Measurements from ENCODE around the gene DDB1. TPM values are rescaled to one million over a fixed set of nuclear protein-coding genes. Genes with fewer than 3 reads are reported as not detected.

DDB1 gene
- total RNA-seq, 1 donor from 2014 or later: 228 TPM

- H3K4me3 ChIP-seq (ENCODE audit: low read depth, low read length): no peak overlapping the region
- TF ChIP-seq CTCF (IDR thresholded peaks at IDR 0.05; ENCODE audit: insufficient read depth, low read length, severe bottlenecking): no peak
- FAIRE-seq (no peak), DNase-seq (ENCODE audit: low read depth) (no peak)
- H3K27me3 ChIP-seq (ENCODE audit: control insufficient read depth, insufficient read depth, low read length): no peaks in the 10 kb centered on the region
- H3K36me3 ChIP-seq (ENCODE audit: control insufficient read depth, insufficient read depth, low read length): peaks cover 15% of the 10 kb centered on the region
These were observed 5.0 kb upstream of the DDB1 start for GRCh38 chr11:61337706-61338470.

- Histone ChIP-seq H3K27me3 (ENCODE audit: control insufficient read depth, insufficient read depth, low read length) (no peaks in the 10 kb centered on the region), H3K4me3 (ENCODE audit: low read depth, low read length) (no peak overlapping the region), H3K36me3 (ENCODE audit: control insufficient read depth, insufficient read depth, low read length) (peaks cover 5% of the 10 kb centered on the region)
- DNase-seq (ENCODE audit: low read depth): peak; percentile 68
- no peak for FAIRE-seq
- TF ChIP-seq CTCF (IDR thresholded peaks at IDR 0.05; ENCODE audit: insufficient read depth, low read length, severe bottlenecking): peak; percentile 99
These were observed 3.4 kb upstream of the DDB1 start for GRCh38 chr11:61336171-61336935.

- Histone ChIP-seq H3K4me3 (ENCODE audit: low read depth, low read length) (no peak overlapping the region), H3K27me3 (ENCODE audit: control insufficient read depth, insufficient read depth, low read length) (no peaks in the 10 kb centered on the region), H3K36me3 (ENCODE audit: control insufficient read depth, insufficient read depth, low read length) (peaks cover 5% of the 10 kb centered on the region)
- DNase-seq (ENCODE audit: low read depth) (no peak), FAIRE-seq (no peak)
- TF ChIP-seq CTCF (IDR thresholded peaks at IDR 0.05; ENCODE audit: insufficient read depth, low read length, severe bottlenecking): no peak
These were observed 2.4 kb upstream of the DDB1 start for GRCh38 chr11:61335355-61335710.

- peaks cover 5% of the 10 kb centered on the region for H3K36me3 ChIP-seq (ENCODE audit: control insufficient read depth, insufficient read depth, low read length)
- H3K4me3 ChIP-seq (ENCODE audit: low read depth, low read length): no peak overlapping the region
- DNase-seq (ENCODE audit: low read depth) (peak; percentile 65), FAIRE-seq (no peak)
- no peaks in the 10 kb centered on the region for H3K27me3 ChIP-seq (ENCODE audit: control insufficient read depth, insufficient read depth, low read length)
- no peak for TF ChIP-seq CTCF (IDR thresholded peaks at IDR 0.05; ENCODE audit: insufficient read depth, low read length, severe bottlenecking)
These were observed 1.8 kb upstream of the DDB1 start for GRCh38 chr11:61334434-61335354.

GRCh38 chr11:61333550-61334433 lies 887 bp upstream of the DDB1 start:
- Histone ChIP-seq H3K4me3 (ENCODE audit: low read depth, low read length) (peak overlapping the region; percentile 92), H3K27me3 (ENCODE audit: control insufficient read depth, insufficient read depth, low read length) (no peaks in the 10 kb centered on the region), H3K36me3 (ENCODE audit: control insufficient read depth, insufficient read depth, low read length) (peaks cover 8% of the 10 kb centered on the region)
- FAIRE-seq (no peak), DNase-seq (ENCODE audit: low read depth) (no peak)
- no peak for TF ChIP-seq CTCF (IDR thresholded peaks at IDR 0.05; ENCODE audit: insufficient read depth, low read length, severe bottlenecking)
